Measurements from ENCODE around the gene LRIG3. TPM values are rescaled to one million over a fixed set of nuclear protein-coding genes. Genes with fewer than 3 reads are reported as not detected.
A peak's percentile ranks its signal among the peaks of the same experiment; 100 is the strongest.

LRIG3 gene
- total and polyA plus RNA-seq, 4 donors: 2.9 to 17.0 (median 10.7) TPM

DNA sequence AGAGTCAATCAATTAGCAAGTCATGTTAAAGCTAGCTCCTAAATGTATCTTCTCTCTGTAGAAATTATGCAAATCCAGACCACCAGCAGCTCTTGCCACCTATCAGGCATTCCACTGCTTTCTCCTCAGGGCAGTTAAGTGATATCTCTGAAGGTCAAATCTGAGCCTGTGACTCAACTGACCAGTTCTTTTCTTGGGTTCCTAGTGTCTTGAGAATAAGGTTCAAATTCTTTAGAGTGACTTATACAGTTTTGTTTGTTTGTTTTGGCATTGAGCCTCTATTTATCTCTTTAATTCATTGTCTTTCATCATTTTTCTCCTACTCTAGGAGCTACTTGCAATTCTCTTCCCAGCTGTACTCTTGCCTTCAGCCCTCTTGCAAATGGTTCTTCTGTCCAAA, 2.5 kb upstream of the LRIG3 start:
- no peaks in the 10 kb centered on the region for H3K27me3 ChIP-seq (ENCODE audit: control insufficient read depth in 4 of 4, insufficient read depth in 4 of 4, low read length in 3 of 4)
- H3K27ac ChIP-seq (ENCODE audit: low read depth in 1 of 2, low read length in 2 of 2): no peak overlapping the region
- peaks cover 2 to 21% (median 8%) of the 10 kb centered on the region in 4 donors for H3K4me1 ChIP-seq (ENCODE audit: control insufficient read depth in 4 of 4, insufficient read depth in 4 of 4, low read length in 3 of 4)
- no peak overlapping the region for H3K4me3 ChIP-seq (ENCODE audit: low read depth in 1 of 3, low read length in 3 of 3)
- H3K9me3 ChIP-seq (ENCODE audit: control insufficient read depth in 4 of 4, low read length in 3 of 4): no peaks in the 10 kb centered on the region
- H3K9ac ChIP-seq (ENCODE audit: low read depth in 1 of 2, low read length in 2 of 2): no peak overlapping the region
- TF ChIP-seq FOXA2 (IDR thresholded peaks at IDR 0.05): no peak
- H3K36me3 ChIP-seq (ENCODE audit: control insufficient read depth in 4 of 4, insufficient read depth in 3 of 4, low read depth in 1 of 4, low read length in 3 of 4): no peaks in the 10 kb centered on the region
- DNase-seq (ENCODE audit: low spot score): no peak

GRCh38 chr12:58920961-58921861, 907 bp upstream of the LRIG3 start:
- peak overlapping the region in 2 of 3 donors; percentile 74 to 87 for H3K4me3 ChIP-seq (ENCODE audit: low read depth in 1 of 3, low read length in 3 of 3)
- peak overlapping the region; percentile 92 to 95 for H3K27ac ChIP-seq (ENCODE audit: low read depth in 1 of 2, low read length in 2 of 2)
- no peaks in the 10 kb centered on the region for H3K27me3 ChIP-seq (ENCODE audit: control insufficient read depth in 4 of 4, insufficient read depth in 4 of 4, low read length in 3 of 4)
- DNase-seq (ENCODE audit: low spot score): no peak
- TF ChIP-seq, protein P1, sequence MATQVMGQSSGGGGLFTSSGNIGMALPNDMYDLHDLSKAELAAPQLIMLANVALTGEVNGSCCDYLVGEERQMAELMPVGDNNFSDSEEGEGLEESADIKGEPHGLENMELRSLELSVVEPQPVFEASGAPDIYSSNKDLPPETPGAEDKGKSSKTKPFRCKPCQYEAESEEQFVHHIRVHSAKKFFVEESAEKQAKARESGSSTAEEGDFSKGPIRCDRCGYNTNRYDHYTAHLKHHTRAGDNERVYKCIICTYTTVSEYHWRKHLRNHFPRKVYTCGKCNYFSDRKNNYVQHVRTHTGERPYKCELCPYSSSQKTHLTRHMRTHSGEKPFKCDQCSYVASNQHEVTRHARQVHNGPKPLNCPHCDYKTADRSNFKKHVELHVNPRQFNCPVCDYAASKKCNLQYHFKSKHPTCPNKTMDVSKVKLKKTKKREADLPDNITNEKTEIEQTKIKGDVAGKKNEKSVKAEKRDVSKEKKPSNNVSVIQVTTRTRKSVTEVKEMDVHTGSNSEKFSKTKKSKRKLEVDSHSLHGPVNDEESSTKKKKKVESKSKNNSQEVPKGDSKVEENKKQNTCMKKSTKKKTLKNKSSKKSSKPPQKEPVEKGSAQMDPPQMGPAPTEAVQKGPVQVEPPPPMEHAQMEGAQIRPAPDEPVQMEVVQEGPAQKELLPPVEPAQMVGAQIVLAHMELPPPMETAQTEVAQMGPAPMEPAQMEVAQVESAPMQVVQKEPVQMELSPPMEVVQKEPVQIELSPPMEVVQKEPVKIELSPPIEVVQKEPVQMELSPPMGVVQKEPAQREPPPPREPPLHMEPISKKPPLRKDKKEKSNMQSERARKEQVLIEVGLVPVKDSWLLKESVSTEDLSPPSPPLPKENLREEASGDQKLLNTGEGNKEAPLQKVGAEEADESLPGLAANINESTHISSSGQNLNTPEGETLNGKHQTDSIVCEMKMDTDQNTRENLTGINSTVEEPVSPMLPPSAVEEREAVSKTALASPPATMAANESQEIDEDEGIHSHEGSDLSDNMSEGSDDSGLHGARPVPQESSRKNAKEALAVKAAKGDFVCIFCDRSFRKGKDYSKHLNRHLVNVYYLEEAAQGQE (IDR thresholded peaks at IDR 0.05): no peak
- TF ChIP-seq NR2F2 (IDR thresholded peaks at IDR 0.05) (no peak), EGR1 (IDR thresholded peaks at IDR 0.05; ENCODE audit: low read depth in 2 of 2) (no peak), MAX (IDR thresholded peaks at IDR 0.05) (no peak), YY1 (IDR thresholded peaks at IDR 0.05) (no peak), SP1 (IDR thresholded peaks at IDR 0.05) (peak; percentile 44), FOXA1 (IDR thresholded peaks at IDR 0.05) (no peak), RXRA (IDR thresholded peaks at IDR 0.05) (no peak), ATF3 (IDR thresholded peaks at IDR 0.05) (no peak), RAD21 (IDR thresholded peaks at IDR 0.05) (no peak), FOXA2 (IDR thresholded peaks at IDR 0.05) (no peak), HNF4A (conservative IDR thresholded peaks at IDR 0.05) (peak; percentile 71 to 87), HNF4G (IDR thresholded peaks at IDR 0.05) (peak; percentile 67)
- TF ChIP-seq, protein P2, sequence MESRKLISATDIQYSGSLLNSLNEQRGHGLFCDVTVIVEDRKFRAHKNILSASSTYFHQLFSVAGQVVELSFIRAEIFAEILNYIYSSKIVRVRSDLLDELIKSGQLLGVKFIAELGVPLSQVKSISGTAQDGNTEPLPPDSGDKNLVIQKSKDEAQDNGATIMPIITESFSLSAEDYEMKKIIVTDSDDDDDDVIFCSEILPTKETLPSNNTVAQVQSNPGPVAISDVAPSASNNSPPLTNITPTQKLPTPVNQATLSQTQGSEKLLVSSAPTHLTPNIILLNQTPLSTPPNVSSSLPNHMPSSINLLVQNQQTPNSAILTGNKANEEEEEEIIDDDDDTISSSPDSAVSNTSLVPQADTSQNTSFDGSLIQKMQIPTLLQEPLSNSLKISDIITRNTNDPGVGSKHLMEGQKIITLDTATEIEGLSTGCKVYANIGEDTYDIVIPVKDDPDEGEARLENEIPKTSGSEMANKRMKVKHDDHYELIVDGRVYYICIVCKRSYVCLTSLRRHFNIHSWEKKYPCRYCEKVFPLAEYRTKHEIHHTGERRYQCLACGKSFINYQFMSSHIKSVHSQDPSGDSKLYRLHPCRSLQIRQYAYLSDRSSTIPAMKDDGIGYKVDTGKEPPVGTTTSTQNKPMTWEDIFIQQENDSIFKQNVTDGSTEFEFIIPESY (IDR thresholded peaks at IDR 0.05): peak; percentile 7
- peaks cover 2 to 25% (median 15%) of the 10 kb centered on the region in 4 donors for H3K4me1 ChIP-seq (ENCODE audit: control insufficient read depth in 4 of 4, insufficient read depth in 4 of 4, low read length in 3 of 4)
- no peaks in the 10 kb centered on the region for H3K9me3 ChIP-seq (ENCODE audit: control insufficient read depth in 4 of 4, low read length in 3 of 4)
- 42% methylated on average over 15 of the region's 15 CpGs for WGBS
- peak overlapping the region in 1 of 2 donors; percentile 91 for H3K9ac ChIP-seq (ENCODE audit: low read depth in 1 of 2, low read length in 2 of 2)
- H3K36me3 ChIP-seq (ENCODE audit: control insufficient read depth in 4 of 4, insufficient read depth in 3 of 4, low read depth in 1 of 4, low read length in 3 of 4): no peaks in the 10 kb centered on the region

Measured in liver (tissue), 9 donors.